Astrocyte (in vitro differentiated cells and primary cell): ENCODE measurements around the gene SLITRK5.

Source experiments
- CTCF ChIP-seq: IDR thresholded peaks from 2 replicates; pipeline ENCODE4 v1.5.1; 2011; ENCODE audit warnings: low read depth, mild to moderate bottlenecking, inconsistent platforms, low read length, moderate library complexity; ENCODE audit not compliant: insufficient read depth
- EZH2 ChIP-seq: IDR thresholded peaks from 2 replicates; pipeline ENCODE4 v1.6.1; 2012; ENCODE audit warnings: mild to moderate bottlenecking, low read length, inconsistent platforms; ENCODE audit not compliant: insufficient read depth

- no peak for TF ChIP-seq CTCF
- TF ChIP-seq EZH2: no peak
Observed at GRCh38 chr13:87712012-87712411, 40.8 kb downstream of the SLITRK5 start.
